Measurements from ENCODE around the gene FUNDC1.

Gene FUNDC1

GRCh38 chrX:44483965-44484606 is 58.6 kb downstream of the FUNDC1 start:
- no peaks in the 10 kb centered on the region for H3K27me3 ChIP-seq (replicated peaks; ENCODE audit: control insufficient read depth, insufficient read depth, low read length, poor library complexity, severe bottlenecking)
- H3K4me3 ChIP-seq (ENCODE audit: insufficient read depth, low read depth, low read length, poor library complexity, severe bottlenecking), result no peak overlapping the region
- H3K27ac ChIP-seq (ENCODE audit: insufficient read depth, low read length, poor library complexity, severe bottlenecking), result no peak overlapping the region
- no peaks in the 10 kb centered on the region for H3K9me3 ChIP-seq (ENCODE audit: control insufficient read depth, low read length)
- H3K4me1 ChIP-seq (ENCODE audit: control insufficient read depth, insufficient read depth, low read length, poor library complexity, severe bottlenecking), result no peaks in the 10 kb centered on the region
- DNase-seq, result no peak
- no peaks in the 10 kb centered on the region for H3K36me3 ChIP-seq (ENCODE audit: control insufficient read depth, insufficient read depth, low read length)

DNA sequence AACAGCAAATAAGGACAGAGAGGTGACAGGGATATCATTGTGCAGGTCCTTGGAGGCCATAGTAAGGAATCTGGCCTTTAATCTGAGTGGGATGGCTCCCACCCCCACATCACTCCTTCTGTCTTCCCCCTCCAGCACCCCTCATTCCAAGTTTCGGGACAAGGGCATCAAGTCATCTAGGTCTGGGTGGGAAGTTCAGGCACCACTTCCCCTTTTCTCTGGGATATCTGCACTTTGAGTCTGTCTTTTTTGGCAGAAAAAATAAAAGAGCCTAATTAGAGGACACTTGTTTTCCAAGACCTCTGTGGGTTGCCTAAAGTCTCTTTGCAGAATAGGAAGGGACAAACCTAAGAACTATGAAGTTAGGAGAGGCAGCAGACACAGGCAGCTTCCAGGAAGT is 60.1 kb downstream of the FUNDC1 start:
- no peak overlapping the region for H3K27ac ChIP-seq (ENCODE audit: insufficient read depth, low read length, poor library complexity, severe bottlenecking)
- DNase-seq, result no peak
- no peaks in the 10 kb centered on the region for H3K9me3 ChIP-seq (ENCODE audit: control insufficient read depth, low read length)
- H3K4me1 ChIP-seq (ENCODE audit: control insufficient read depth, insufficient read depth, low read length, poor library complexity, severe bottlenecking), result no peaks in the 10 kb centered on the region
- H3K36me3 ChIP-seq (ENCODE audit: control insufficient read depth, insufficient read depth, low read length), result no peaks in the 10 kb centered on the region
- H3K27me3 ChIP-seq (replicated peaks; ENCODE audit: control insufficient read depth, insufficient read depth, low read length, poor library complexity, severe bottlenecking), result no peaks in the 10 kb centered on the region
- H3K4me3 ChIP-seq (ENCODE audit: insufficient read depth, low read depth, low read length, poor library complexity, severe bottlenecking), result no peak overlapping the region

- H3K27me3 ChIP-seq (replicated peaks; ENCODE audit: control insufficient read depth, insufficient read depth, low read length, poor library complexity, severe bottlenecking), result no peaks in the 10 kb centered on the region
- no peak for DNase-seq
- no peaks in the 10 kb centered on the region for H3K9me3 ChIP-seq (ENCODE audit: control insufficient read depth, low read length)
- no peaks in the 10 kb centered on the region for H3K36me3 ChIP-seq (ENCODE audit: control insufficient read depth, insufficient read depth, low read length)
- H3K4me3 ChIP-seq (ENCODE audit: insufficient read depth, low read depth, low read length, poor library complexity, severe bottlenecking), result no peak overlapping the region
- H3K4me1 ChIP-seq (ENCODE audit: control insufficient read depth, insufficient read depth, low read length, poor library complexity, severe bottlenecking), result no peaks in the 10 kb centered on the region
- no peak overlapping the region for H3K27ac ChIP-seq (ENCODE audit: insufficient read depth, low read length, poor library complexity, severe bottlenecking)
Observed at GRCh38 chrX:44480591-44480990, 62.1 kb downstream of the FUNDC1 start.

- H3K4me1 ChIP-seq (ENCODE audit: control insufficient read depth, insufficient read depth, low read length, poor library complexity, severe bottlenecking), result no peaks in the 10 kb centered on the region
- no peak overlapping the region for H3K4me3 ChIP-seq (ENCODE audit: insufficient read depth, low read depth, low read length, poor library complexity, severe bottlenecking)
- DNase-seq, result no peak
- no peaks in the 10 kb centered on the region for H3K36me3 ChIP-seq (ENCODE audit: control insufficient read depth, insufficient read depth, low read length)
- H3K27me3 ChIP-seq (replicated peaks; ENCODE audit: control insufficient read depth, insufficient read depth, low read length, poor library complexity, severe bottlenecking), result no peaks in the 10 kb centered on the region
- H3K9me3 ChIP-seq (ENCODE audit: control insufficient read depth, low read length), result no peaks in the 10 kb centered on the region
- no peak overlapping the region for H3K27ac ChIP-seq (ENCODE audit: insufficient read depth, low read length, poor library complexity, severe bottlenecking)
Observed at GRCh38 chrX:44474410-44474809, 68.2 kb downstream of the FUNDC1 start.

Measured in effector memory CD4-positive, alpha-beta T cell (primary cell).